ENCODE results near the gene CC2D2A.

- no peak for TF ChIP-seq CTCF (IDR thresholded peaks at IDR 0.05)
- TF ChIP-seq MYBL2 (CRISPR knock-in tag; IDR thresholded peaks at IDR 0.05), result no peak
- no peak for TF ChIP-seq NR2C2 (CRISPR knock-in tag; IDR thresholded peaks at IDR 0.05)
- no peak for TF ChIP-seq KAT7 (CRISPR knock-in tag; IDR thresholded peaks at IDR 0.05; ENCODE audit: borderline replicate concordance)
- TF ChIP-seq SMAD4 (CRISPR knock-in tag; IDR thresholded peaks at IDR 0.05), result no peak
- no peak for TF ChIP-seq ZNF263 (CRISPR knock-in tag; IDR thresholded peaks at IDR 0.05; ENCODE audit: low read depth)
- no peak for TF ChIP-seq NFE2L1 (CRISPR knock-in tag; IDR thresholded peaks at IDR 0.05)
- TF ChIP-seq SP1 (CRISPR knock-in tag; conservative IDR thresholded peaks at IDR 0.05), result no peak
- TF ChIP-seq ARID4B (CRISPR knock-in tag; IDR thresholded peaks at IDR 0.05; ENCODE audit: borderline replicate concordance), result no peak
- TF ChIP-seq USF2 (CRISPR knock-in tag; IDR thresholded peaks at IDR 0.05), result no peak
- no peak for TF ChIP-seq CREB1 (CRISPR knock-in tag; IDR thresholded peaks at IDR 0.05)
- TF ChIP-seq HMGXB4 (CRISPR knock-in tag; IDR thresholded peaks at IDR 0.05), result no peak
- TF ChIP-seq NR3C1 (CRISPR knock-in tag; conservative IDR thresholded peaks at IDR 0.05; ENCODE audit: low read depth), result no peak
- no peak for TF ChIP-seq ZNF671 (CRISPR knock-in tag; IDR thresholded peaks at IDR 0.05)
Observed at GRCh38 chr4:15587649-15588048, 118.0 kb downstream of the CC2D2A start.

All from WTC11 (cell line).